Esophagus squamous epithelium (tissue), 4 donors: ENCODE measurements around the gene LRRN4.

Experiments
- CTCF ChIP-seq, 6 experiments: fragments of 450-650 bp in 4 of 6; fragments of 200-600 bp in 2 of 6; sonication (generic) in 2 of 6; IDR thresholded peaks; one replicate each; pipeline ENCODE4 v1.5.1; 2016 to 2019; ENCODE audit warnings: antibody characterized with exemption in 6 of 6, mild to moderate bottlenecking in 4 of 6, moderate library complexity in 4 of 6
- POLR2A ChIP-seq, 4 donors: fragments of 450-650 bp; IDR thresholded peaks; one replicate each; pipeline ENCODE4 v1.6.1; 2017; ENCODE audit warnings: antibody characterized with exemption in 4 of 4, mild to moderate bottlenecking in 4 of 4, moderate library complexity in 3 of 4

- TF ChIP-seq CTCF (IDR thresholded peaks at IDR 0.05) (no peak), POLR2A (IDR thresholded peaks at IDR 0.05) (no peak)
Observed at GRCh38 chr20:6012179-6012578, 41.7 kb downstream of the LRRN4 start.
